BJ (cell line): ENCODE results near the gene TTF2. TPM values are rescaled to one million over a fixed set of nuclear protein-coding genes. Genes with fewer than 3 reads are reported as not detected.

Experiments used
- CTCF ChIA-PET: fragments of 350-600 bp; formaldehyde crosslinking; extraction: SDS; loops from one replicate; lab custom pipeline; 2021; ENCODE audit warnings: antibody characterized with exemption, inconsistent platforms; lab: Yijun Ruan, JAX
- POLR2A ChIA-PET: fragments of 300-600 bp; sonication (Branson Sonifier 250); formaldehyde crosslinking; extraction: SDS; loops from one replicate; lab custom pipeline; 2021; ENCODE audit warnings: antibody characterized with exemption; lab: Charles Lee
- DNase-seq: peaks from one replicate; pipeline ENCODE4 v3.0.0-alpha.2; 2011; ENCODE audit warnings: low read depth
- H3K27me3 ChIP-seq: 2 replicates; pipeline ENCODE4 v1.6.0; 2011; ENCODE audit warnings: low read length; ENCODE audit not compliant: control insufficient read depth, insufficient read depth
- H3K36me3 ChIP-seq: 2 replicates; pipeline ENCODE4 v1.5.1; 2011; ENCODE audit warnings: low read length; ENCODE audit not compliant: control insufficient read depth, insufficient read depth
- H3K4me3 ChIP-seq: 2 replicates; pipeline ENCODE4 v1.5.1; 2011; ENCODE audit warnings: low read depth, mild to moderate bottlenecking, control low read depth, low read length
- CTCF ChIP-seq: IDR thresholded peaks from 2 replicates; pipeline ENCODE4 v1.5.1; 2011; ENCODE audit warnings: low read depth, mild to moderate bottlenecking, control low read depth, inconsistent platforms, low read length, moderate library complexity; ENCODE audit not compliant: insufficient read depth
- polyA plus RNA-seq: library from polyadenylated mRNA; depleted of rRNA; stranded (reverse); fragments of >200 nt; gene quantifications from 2 replicates; pipeline ENCODE4 v1.2.3, GENCODE V29; 2011

Gene TTF2
- polyA plus RNA-seq, 1 experiment = 10.1 TPM

GRCh38 chr1:117044217-117044616, 15.9 kb upstream of the TTF2 start:
- Histone ChIP-seq H3K36me3 (no peaks in the 10 kb centered on the region), H3K27me3 (peaks cover 2% of the 10 kb centered on the region; the same call in 1 of the 2 replicates), H3K4me3 (no peak overlapping the region)
- CTCF ChIA-PET = interaction anchor here (1.9 kb wide), 1 partner anchor 307 kb away, joined by 10 read pairs; no protein-coding TSS in a partner anchor
- DNase-seq = no peak
- TF ChIP-seq CTCF = no peak
- POLR2A ChIA-PET = no interaction called here

GRCh38 chr1:117045644-117046043, 14.5 kb upstream of the TTF2 start:
- POLR2A ChIA-PET = no interaction called here
- no peak for DNase-seq
- no peak for TF ChIP-seq CTCF
- Histone ChIP-seq H3K36me3 (no peaks in the 10 kb centered on the region), H3K27me3 (peaks cover 2% of the 10 kb centered on the region; the same call in 1 of the 2 replicates), H3K4me3 (no peak overlapping the region)
- CTCF ChIA-PET = interaction anchor here (1.6 to 1.9 kb wide), 4 partner anchors 9 to 308 kb away, joined by 3 to 10 read pairs (median 4); no protein-coding TSS in a partner anchor

GRCh38 chr1:117046781-117047180, 13.3 kb upstream of the TTF2 start:
- ChIA-PET POLR2A (no interaction called here), CTCF (interaction anchor here (1.2 to 1.6 kb wide), 5 partner anchors 9 to 321 kb away, joined by 3 to 4 read pairs (median 3); no protein-coding TSS in a partner anchor)
- no peak for TF ChIP-seq CTCF
- DNase-seq = no peak
- Histone ChIP-seq H3K27me3 (peaks cover 2% of the 10 kb centered on the region; the same call in 1 of the 2 replicates), H3K4me3 (no peak overlapping the region), H3K36me3 (no peaks in the 10 kb centered on the region)

GRCh38 chr1:117047271-117047670, 12.9 kb upstream of the TTF2 start:
- no peaks in the 10 kb centered on the region for H3K36me3 ChIP-seq
- no peak overlapping the region for H3K4me3 ChIP-seq
- CTCF ChIA-PET = interaction anchor here (0.7 to 1.5 kb wide), 6 partner anchors 9 to 321 kb away, joined by 3 to 4 read pairs (median 3); partner anchors contain the start of gene TTF2
- DNase-seq = no peak
- peaks cover 2% of the 10 kb centered on the region; the same call in 1 of the 2 replicates for H3K27me3 ChIP-seq
- TF ChIP-seq CTCF = no peak
- POLR2A ChIA-PET = no interaction called here

- no peaks in the 10 kb centered on the region for H3K36me3 ChIP-seq
- CTCF ChIA-PET = interaction anchor here (1.1 kb wide), 1 partner anchor 207 kb away, joined by 3 read pairs; no protein-coding TSS in a partner anchor
- H3K27me3 ChIP-seq = peaks cover 2% of the 10 kb centered on the region; the same call in 1 of the 2 replicates
- no peak for DNase-seq
- no peak for TF ChIP-seq CTCF
- POLR2A ChIA-PET = no interaction called here
- no peak overlapping the region for H3K4me3 ChIP-seq
Measured at GRCh38 chr1:117049857-117050256, 10.3 kb upstream of the TTF2 start.
